ENCODE measurements around the gene SPECC1.
"Not testable (repeated sequence)": the region's sequence is repeated elsewhere in the genome, so short reads cannot be mapped to it uniquely, and the experiment has no call there.

The SPECC1 gene

DNA sequence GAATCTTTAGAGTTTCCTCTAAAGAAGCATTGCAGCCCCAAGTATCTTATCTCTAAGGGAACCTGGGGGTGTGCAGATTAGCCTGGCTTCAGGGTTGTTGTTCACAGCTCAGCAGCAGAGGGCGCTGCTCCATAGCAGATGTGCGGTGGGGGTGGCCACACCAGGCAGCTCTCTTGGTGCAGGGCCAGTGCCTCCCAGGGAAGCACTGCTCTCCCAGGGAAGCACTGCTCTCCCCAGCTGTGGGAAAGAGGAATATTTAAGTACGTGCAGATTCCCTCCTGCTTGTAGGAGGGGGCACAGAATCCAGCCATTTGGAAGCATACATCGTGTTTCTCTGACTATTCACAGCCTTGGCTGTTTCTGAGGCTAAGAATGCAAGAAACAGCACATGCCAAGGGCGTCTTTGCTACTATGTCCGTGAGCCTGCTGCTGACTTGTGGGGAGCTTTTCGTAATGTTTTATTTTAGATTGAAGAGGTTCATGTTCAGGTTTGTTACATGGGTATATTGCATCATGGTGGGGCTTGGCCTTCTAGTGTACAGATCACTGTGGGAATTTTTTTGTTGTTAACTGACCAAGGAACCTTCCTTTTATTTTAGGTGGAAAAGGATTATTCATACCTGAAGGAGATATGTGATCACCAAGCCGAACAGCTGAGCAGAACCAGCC, 217.8 kb downstream of the SPECC1 start:
- no peaks in the 10 kb centered on the region for H3K9me3 ChIP-seq (ENCODE audit: control insufficient read depth, low read length)
- no peaks in the 10 kb centered on the region for H3K4me1 ChIP-seq (ENCODE audit: control insufficient read depth, insufficient read depth, low read length, poor library complexity, severe bottlenecking)
- H3K4me3 ChIP-seq (ENCODE audit: insufficient read depth, low read depth, low read length, poor library complexity, severe bottlenecking) = no peak overlapping the region
- DNase-seq = peak; percentile 10 to 38 (median 35)
- H3K27me3 ChIP-seq (replicated peaks; ENCODE audit: control insufficient read depth, insufficient read depth, low read length, poor library complexity, severe bottlenecking) = no peaks in the 10 kb centered on the region
- H3K36me3 ChIP-seq (ENCODE audit: control insufficient read depth, insufficient read depth, low read length) = no peaks in the 10 kb centered on the region
- H3K27ac ChIP-seq (ENCODE audit: insufficient read depth, low read length, poor library complexity, severe bottlenecking) = no peak overlapping the region

DNA sequence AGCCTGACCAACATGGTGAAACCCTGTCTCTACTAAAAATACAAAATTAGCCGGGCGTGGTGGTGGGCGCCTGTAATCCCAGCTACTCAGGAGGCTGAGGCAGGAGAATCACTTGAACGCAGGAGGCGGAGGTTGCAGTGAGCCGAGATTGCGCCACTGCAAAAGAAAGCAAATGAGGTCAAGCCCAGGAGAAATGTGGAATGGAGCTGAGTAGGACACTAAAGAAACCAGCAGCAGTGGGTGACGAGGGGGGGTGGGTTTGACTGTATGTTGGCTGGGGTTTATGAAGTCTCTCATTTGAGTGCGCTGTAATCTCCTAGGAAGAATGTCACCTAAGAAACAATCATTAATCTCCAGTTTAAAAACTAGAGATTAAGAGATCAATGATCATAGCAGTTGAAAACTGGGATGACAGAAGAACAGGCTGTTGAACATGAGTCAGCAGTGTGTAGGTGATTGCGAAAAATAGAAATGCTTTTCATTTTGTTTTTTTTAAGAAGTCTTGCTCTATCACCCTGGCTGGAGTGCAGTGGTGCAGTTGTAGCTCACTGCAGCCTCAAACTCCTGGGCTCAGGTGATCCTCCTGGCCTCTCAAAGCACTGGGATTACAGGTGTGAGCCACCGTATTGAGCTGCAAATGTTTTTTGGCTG, 218.7 kb downstream of the SPECC1 start:
- H3K27ac ChIP-seq (ENCODE audit: insufficient read depth, low read length, poor library complexity, severe bottlenecking); H3K9me3 ChIP-seq (ENCODE audit: control insufficient read depth, low read length); H3K4me3 ChIP-seq (ENCODE audit: insufficient read depth, low read depth, low read length, poor library complexity, severe bottlenecking); H3K27me3 ChIP-seq (replicated peaks; ENCODE audit: control insufficient read depth, insufficient read depth, low read length, poor library complexity, severe bottlenecking); H3K4me1 ChIP-seq (ENCODE audit: control insufficient read depth, insufficient read depth, low read length, poor library complexity, severe bottlenecking); H3K36me3 ChIP-seq (ENCODE audit: control insufficient read depth, insufficient read depth, low read length); DNase-seq: not testable (repeated sequence)

DNA sequence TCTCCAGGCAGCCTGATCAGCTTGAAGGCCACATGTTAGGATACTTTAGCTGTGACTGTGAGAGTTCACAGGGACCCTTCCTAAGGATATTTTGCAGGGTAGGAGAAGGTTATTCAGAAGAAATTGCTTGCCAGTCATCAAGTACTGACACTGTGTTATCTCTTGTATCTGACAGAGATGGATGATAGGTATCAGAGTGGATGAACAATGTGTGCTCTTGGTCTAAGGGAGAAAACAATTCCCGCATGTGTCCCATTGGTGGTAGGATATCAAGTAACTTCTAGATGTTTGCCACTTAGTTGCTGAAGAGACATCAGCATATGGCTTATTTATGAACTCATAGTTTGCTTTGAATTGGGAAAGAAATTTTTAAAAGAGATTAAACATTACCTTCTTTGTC, 219.3 kb downstream of the SPECC1 start:
- H3K4me1 ChIP-seq (ENCODE audit: control insufficient read depth, insufficient read depth, low read length, poor library complexity, severe bottlenecking) = no peaks in the 10 kb centered on the region
- H3K9me3 ChIP-seq (ENCODE audit: control insufficient read depth, low read length) = no peaks in the 10 kb centered on the region
- no peaks in the 10 kb centered on the region for H3K27me3 ChIP-seq (replicated peaks; ENCODE audit: control insufficient read depth, insufficient read depth, low read length, poor library complexity, severe bottlenecking)
- no peak for DNase-seq
- no peak overlapping the region for H3K27ac ChIP-seq (ENCODE audit: insufficient read depth, low read length, poor library complexity, severe bottlenecking)
- H3K36me3 ChIP-seq (ENCODE audit: control insufficient read depth, insufficient read depth, low read length) = no peaks in the 10 kb centered on the region
- no peak overlapping the region for H3K4me3 ChIP-seq (ENCODE audit: insufficient read depth, low read depth, low read length, poor library complexity, severe bottlenecking)

DNA sequence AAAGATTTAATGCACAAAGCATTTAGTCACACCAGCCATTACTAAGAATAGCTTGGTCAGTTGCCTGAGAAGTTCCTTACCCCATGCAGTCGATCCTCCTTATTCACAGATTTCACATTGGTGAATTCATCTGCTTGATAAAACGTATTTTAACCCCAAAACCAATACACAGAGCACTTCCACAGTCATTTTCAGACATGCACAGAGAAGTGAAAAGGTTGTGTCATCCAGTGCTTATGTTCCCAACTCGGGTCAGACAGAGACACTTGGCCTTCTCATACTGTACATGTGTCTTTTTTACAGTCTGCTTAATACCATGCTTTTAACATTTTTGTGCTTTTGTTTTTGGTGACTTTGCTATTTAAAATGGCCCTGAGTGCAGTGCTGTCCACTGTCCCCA, 219.7 kb downstream of the SPECC1 start:
- Histone ChIP-seq H3K9me3 (ENCODE audit: control insufficient read depth, low read length) (no peaks in the 10 kb centered on the region), H3K27ac (ENCODE audit: insufficient read depth, low read length, poor library complexity, severe bottlenecking) (no peak overlapping the region), H3K4me1 (ENCODE audit: control insufficient read depth, insufficient read depth, low read length, poor library complexity, severe bottlenecking) (no peaks in the 10 kb centered on the region), H3K4me3 (ENCODE audit: insufficient read depth, low read depth, low read length, poor library complexity, severe bottlenecking) (no peak overlapping the region), H3K27me3 (replicated peaks; ENCODE audit: control insufficient read depth, insufficient read depth, low read length, poor library complexity, severe bottlenecking) (no peaks in the 10 kb centered on the region), H3K36me3 (ENCODE audit: control insufficient read depth, insufficient read depth, low read length) (no peaks in the 10 kb centered on the region)
- no peak for DNase-seq

DNA sequence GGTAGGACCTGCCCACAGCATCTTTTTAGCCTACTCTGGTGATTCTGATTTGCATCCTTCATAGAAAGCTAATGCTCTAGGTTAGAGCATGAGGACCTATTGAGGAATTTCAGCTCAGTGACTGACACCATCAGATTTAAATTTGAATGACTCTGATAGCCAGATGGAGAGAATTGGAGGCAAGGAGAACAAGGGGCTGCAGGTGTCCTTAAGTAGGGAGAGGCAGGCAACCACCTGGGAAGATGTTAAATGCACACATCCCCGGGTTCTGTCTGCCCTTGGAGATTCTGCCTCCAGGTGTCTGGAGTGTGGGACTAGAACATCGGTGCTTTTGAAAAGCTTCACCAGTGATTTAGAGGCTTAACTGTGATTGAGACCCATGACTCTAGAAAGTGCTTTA, 221.8 kb downstream of the SPECC1 start:
- no peak for DNase-seq
- Histone ChIP-seq H3K27ac (ENCODE audit: insufficient read depth, low read length, poor library complexity, severe bottlenecking) (no peak overlapping the region), H3K4me1 (ENCODE audit: control insufficient read depth, insufficient read depth, low read length, poor library complexity, severe bottlenecking) (no peaks in the 10 kb centered on the region), H3K36me3 (ENCODE audit: control insufficient read depth, insufficient read depth, low read length) (no peaks in the 10 kb centered on the region), H3K9me3 (ENCODE audit: control insufficient read depth, low read length) (no peaks in the 10 kb centered on the region), H3K27me3 (replicated peaks; ENCODE audit: control insufficient read depth, insufficient read depth, low read length, poor library complexity, severe bottlenecking) (no peaks in the 10 kb centered on the region), H3K4me3 (ENCODE audit: insufficient read depth, low read depth, low read length, poor library complexity, severe bottlenecking) (no peak overlapping the region)

DNA sequence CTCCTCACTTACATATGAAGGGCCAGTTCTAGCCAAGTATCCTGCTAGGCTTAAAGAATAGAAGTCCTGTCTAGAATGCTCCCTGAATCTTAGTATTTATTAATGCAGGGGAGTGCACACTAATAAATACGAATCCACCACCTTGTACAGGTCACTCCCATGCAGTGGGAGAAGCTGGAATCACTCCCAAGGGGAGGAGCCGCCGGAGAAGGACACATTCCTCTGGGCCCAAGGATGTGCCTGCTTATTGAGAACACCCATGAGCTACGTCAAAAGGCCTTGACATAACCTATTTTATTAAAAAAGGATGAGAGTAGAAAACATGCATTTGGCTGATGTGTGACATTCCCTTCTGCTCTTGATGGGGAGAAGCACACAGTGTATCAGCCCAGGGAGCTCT, 223.5 kb downstream of the SPECC1 start:
- Histone ChIP-seq H3K27ac (ENCODE audit: insufficient read depth, low read length, poor library complexity, severe bottlenecking) (no peak overlapping the region), H3K9me3 (ENCODE audit: control insufficient read depth, low read length) (no peaks in the 10 kb centered on the region), H3K4me3 (ENCODE audit: insufficient read depth, low read depth, low read length, poor library complexity, severe bottlenecking) (no peak overlapping the region), H3K36me3 (ENCODE audit: control insufficient read depth, insufficient read depth, low read length) (no peaks in the 10 kb centered on the region), H3K4me1 (ENCODE audit: control insufficient read depth, insufficient read depth, low read length, poor library complexity, severe bottlenecking) (no peaks in the 10 kb centered on the region), H3K27me3 (replicated peaks; ENCODE audit: control insufficient read depth, insufficient read depth, low read length, poor library complexity, severe bottlenecking) (no peaks in the 10 kb centered on the region)
- no peak for DNase-seq

DNA sequence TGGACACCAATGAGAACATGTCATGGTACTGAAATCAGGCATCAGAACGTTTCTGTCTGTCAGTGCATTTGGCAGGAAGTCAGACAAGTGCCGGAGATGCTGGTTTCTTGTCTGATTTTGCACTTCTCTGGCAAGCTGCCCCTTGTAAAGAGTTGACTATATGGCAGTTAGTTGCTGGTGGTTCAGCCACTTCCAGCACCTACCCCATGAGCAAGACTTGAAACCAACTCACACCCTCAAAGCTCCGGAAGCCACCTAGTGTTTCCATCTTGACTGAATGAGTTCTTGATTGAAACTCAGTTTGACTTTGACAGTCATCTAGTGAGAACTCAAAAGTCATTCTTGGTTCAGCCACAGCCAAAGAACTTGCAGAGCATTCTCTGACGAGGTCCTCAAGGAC, 225.1 kb downstream of the SPECC1 start:
- peak in 1 of 3 donors; percentile 9 for DNase-seq
- Histone ChIP-seq H3K27me3 (replicated peaks; ENCODE audit: control insufficient read depth, insufficient read depth, low read length, poor library complexity, severe bottlenecking) (no peaks in the 10 kb centered on the region), H3K4me1 (ENCODE audit: control insufficient read depth, insufficient read depth, low read length, poor library complexity, severe bottlenecking) (no peaks in the 10 kb centered on the region), H3K4me3 (ENCODE audit: insufficient read depth, low read depth, low read length, poor library complexity, severe bottlenecking) (no peak overlapping the region), H3K27ac (ENCODE audit: insufficient read depth, low read length, poor library complexity, severe bottlenecking) (no peak overlapping the region), H3K9me3 (ENCODE audit: control insufficient read depth, low read length) (no peaks in the 10 kb centered on the region), H3K36me3 (ENCODE audit: control insufficient read depth, insufficient read depth, low read length) (no peaks in the 10 kb centered on the region)

DNA sequence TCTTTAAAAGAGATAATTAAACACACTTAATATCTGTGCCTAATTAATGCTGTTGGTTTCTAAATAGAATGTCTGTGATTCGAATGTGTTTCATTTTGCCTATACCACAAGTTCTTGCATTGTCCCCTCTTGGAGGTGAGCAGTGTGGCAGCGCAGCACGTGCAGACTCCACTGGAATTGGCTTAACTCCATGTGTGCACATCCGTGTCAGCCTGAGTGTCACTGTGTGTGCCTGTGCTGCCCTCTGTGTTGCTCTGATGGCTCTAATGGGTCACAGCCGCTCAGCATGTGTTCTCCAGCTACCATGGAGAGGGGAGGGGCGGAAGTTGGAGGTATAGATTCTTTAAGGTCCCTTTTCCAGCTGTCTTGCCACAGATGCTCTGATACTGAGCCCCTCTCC, 226.6 kb downstream of the SPECC1 start:
- no peaks in the 10 kb centered on the region for H3K27me3 ChIP-seq (replicated peaks; ENCODE audit: control insufficient read depth, insufficient read depth, low read length, poor library complexity, severe bottlenecking)
- no peak for DNase-seq
- H3K27ac ChIP-seq (ENCODE audit: insufficient read depth, low read length, poor library complexity, severe bottlenecking) = no peak overlapping the region
- H3K4me1 ChIP-seq (ENCODE audit: control insufficient read depth, insufficient read depth, low read length, poor library complexity, severe bottlenecking) = no peaks in the 10 kb centered on the region
- H3K4me3 ChIP-seq (ENCODE audit: insufficient read depth, low read depth, low read length, poor library complexity, severe bottlenecking) = no peak overlapping the region
- no peaks in the 10 kb centered on the region for H3K9me3 ChIP-seq (ENCODE audit: control insufficient read depth, low read length)
- H3K36me3 ChIP-seq (ENCODE audit: control insufficient read depth, insufficient read depth, low read length) = no peaks in the 10 kb centered on the region

DNA sequence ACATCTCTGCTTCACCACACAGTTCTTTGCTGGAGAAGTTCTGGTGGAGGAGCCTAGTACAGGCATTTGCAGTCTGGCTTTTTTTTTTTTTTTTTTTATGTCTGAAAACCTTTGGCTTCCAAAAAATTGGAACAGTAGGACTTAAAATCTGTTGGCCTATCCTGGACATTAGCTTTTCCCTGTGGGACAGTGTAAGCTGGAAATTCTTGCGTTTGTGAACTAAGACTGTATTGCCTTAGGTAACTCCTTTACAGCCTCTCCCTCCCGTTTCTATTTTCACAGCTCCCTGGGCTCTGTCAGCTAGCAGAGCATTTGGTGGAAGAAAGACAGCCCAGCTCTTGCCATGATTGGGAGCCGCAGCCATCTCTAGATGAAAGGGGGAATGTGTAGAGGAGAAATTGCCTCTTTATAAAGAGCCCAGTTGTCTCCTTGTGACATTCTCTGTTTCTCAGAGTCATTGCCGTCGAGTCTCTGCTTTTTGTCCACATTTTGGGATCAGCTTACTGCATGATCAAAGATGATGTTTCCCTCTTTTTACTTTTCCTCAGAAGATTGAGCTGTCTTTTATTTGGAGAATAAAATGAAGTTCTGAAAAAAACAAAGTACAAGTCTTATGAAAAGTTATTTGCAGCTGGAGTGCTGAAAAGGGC, 227.5 kb downstream of the SPECC1 start:
- no peaks in the 10 kb centered on the region for H3K36me3 ChIP-seq (ENCODE audit: control insufficient read depth, insufficient read depth, low read length)
- H3K9me3 ChIP-seq (ENCODE audit: control insufficient read depth, low read length) = no peaks in the 10 kb centered on the region
- no peak for DNase-seq
- H3K27ac ChIP-seq (ENCODE audit: insufficient read depth, low read length, poor library complexity, severe bottlenecking) = no peak overlapping the region
- H3K27me3 ChIP-seq (replicated peaks; ENCODE audit: control insufficient read depth, insufficient read depth, low read length, poor library complexity, severe bottlenecking) = no peaks in the 10 kb centered on the region
- H3K4me1 ChIP-seq (ENCODE audit: control insufficient read depth, insufficient read depth, low read length, poor library complexity, severe bottlenecking) = no peaks in the 10 kb centered on the region
- no peak overlapping the region for H3K4me3 ChIP-seq (ENCODE audit: insufficient read depth, low read depth, low read length, poor library complexity, severe bottlenecking)

DNA sequence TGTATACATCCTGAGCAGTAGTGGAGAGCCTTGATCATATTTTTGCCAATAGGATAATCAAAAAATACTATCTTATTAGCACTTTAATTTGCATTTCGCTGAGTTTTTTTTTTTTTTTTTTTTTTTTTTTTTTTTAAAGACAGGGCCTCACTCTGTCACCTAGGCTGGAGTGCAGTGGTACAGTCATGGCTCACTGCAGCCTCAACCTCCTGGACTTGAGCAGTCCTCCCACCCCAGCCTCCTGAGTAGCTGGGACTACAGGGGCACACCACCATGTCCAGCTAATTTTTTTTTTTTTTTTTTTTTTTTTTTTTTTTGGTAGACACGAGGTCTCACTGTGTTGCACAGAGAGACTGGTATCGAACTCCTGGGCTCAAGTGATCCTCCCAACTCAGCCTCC, 230.6 kb downstream of the SPECC1 start:
- H3K9me3 ChIP-seq (ENCODE audit: control insufficient read depth, low read length); H3K27ac ChIP-seq (ENCODE audit: insufficient read depth, low read length, poor library complexity, severe bottlenecking); H3K27me3 ChIP-seq (replicated peaks; ENCODE audit: control insufficient read depth, insufficient read depth, low read length, poor library complexity, severe bottlenecking); H3K4me1 ChIP-seq (ENCODE audit: control insufficient read depth, insufficient read depth, low read length, poor library complexity, severe bottlenecking); DNase-seq; H3K4me3 ChIP-seq (ENCODE audit: insufficient read depth, low read depth, low read length, poor library complexity, severe bottlenecking); H3K36me3 ChIP-seq (ENCODE audit: control insufficient read depth, insufficient read depth, low read length): not testable (repeated sequence)
